NCI-H446 treated with DMSO at 0.1 percent for 48 hours (cell line): ENCODE data around the gene MACF1.

Experiments
- DNase-seq: peaks from one replicate; lab custom pipeline; 2025; lab: John Stamatoyannopoulos, UW

MACF1 gene

GRCh38 chr1:39268112-39268581 is 63.7 kb downstream of the MACF1 start:
- peak; percentile 9 for DNase-seq

GRCh38 chr1:39268906-39269305 is 64.4 kb downstream of the MACF1 start:
- DNase-seq, result no peak

- no peak for DNase-seq
These were observed 64.9 kb downstream of the MACF1 start for GRCh38 chr1:39269349-39269748.

GRCh38 chr1:39269791-39270342 is 65.4 kb downstream of the MACF1 start:
- no peak for DNase-seq

DNA sequence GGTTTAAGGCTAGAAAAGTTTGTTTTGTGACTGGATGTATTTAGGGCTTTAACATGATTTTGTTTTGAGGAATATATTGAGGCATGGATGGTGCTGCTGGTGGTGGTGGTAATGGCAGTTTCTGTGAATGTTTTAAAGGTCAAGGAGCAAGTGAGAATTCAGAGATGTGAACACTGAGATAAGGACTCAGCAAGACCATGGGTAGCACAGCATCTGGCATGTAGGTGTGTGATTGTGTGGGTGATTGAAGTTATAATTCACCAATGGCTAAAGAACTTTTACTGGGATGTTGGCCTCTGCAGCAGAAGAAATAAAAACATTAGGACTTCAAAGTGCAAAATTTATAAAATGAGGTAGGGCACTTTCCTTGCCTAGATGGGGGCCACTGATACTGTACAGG is 65.9 kb downstream of the MACF1 start:
- no peak for DNase-seq

DNA sequence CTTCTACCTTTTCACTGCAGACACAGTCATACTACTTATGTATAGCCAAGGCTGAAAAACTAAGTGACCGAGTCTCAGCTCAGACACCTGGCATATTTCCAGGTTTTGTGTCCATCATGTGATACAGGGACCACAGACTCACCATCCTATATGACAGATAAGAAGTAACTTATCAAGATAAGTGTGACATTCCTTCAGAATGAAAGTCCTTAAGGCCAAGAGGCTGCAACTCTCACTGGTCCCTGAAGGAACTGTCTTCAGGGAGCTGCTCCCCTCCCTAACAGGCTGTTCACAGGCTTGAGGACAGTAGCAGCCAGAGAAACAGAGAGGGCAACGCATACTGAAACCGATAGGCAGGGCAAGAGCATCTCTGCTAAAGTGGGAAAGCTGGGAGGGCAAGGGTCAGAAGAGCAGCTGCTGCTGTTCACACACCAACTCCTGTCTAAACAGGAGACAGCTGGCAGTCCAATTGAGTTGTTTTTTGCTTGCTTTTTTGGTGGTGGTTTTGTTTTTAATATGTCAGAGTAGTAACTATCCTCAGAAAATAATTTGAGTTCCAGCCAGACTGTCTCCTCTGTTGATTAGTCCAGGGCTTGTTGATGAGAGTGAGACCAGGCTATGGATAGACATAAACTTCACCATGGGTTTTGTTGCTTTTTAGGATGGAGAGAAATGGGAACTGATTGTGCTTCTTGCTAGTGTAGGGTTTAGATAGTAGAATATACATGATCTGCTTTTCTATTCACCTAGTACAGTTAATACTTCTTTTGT is 67.7 kb downstream of the MACF1 start:
- DNase-seq, result peak; percentile 33

- DNase-seq, result no peak
These were observed 68.4 kb downstream of the MACF1 start for GRCh38 chr1:39272798-39273469.

DNA sequence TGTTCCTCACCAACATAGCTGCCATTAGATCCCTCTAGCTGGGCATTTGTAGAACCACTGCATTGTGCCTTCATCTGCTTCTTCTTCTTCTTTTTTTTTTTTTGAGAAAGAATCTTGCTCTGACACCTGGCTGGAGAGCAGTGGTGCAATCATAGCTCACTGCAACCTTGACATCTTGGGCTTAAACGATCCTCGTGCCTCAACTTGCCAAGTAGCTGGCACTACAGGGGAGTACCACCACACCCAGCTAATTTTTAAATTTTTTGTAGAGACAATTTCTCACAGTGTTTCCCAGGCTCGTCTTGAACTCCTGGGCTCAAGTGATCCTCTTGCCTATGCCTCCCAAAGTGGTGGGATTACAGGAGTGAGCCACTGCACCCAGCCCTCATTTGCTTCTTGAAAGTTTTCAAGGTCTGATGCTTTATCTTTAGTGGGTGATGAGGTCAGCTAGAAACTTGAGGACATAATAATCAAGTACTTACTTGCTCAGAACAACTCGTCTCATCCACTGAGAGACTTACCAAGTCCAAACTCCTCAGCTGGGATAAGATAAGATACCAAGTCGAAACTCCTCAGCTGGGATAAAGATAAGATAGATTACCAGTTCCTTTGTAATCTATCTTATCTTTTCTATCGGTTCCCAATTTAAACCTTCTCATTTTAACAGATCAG is 71.5 kb downstream of the MACF1 start:
- no peak for DNase-seq

DNA sequence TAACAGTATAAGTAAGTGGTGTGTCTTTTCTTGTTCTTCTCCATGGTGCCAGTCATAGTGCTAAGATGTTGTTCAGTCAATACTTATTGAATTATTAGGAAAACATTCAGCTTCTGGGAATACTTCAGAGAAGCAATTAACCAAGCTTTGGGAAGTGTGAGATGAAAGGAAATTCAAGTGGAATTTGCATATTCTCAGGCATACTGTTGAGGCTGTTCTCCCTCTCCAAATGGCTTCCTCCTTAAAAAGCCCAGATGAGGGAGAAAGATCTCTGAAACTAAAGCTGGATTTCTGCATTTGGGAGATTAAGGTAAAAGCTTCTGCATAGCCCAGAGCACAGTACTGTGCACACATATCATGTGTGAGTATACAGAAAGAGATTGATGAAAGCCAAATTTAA is 73.4 kb downstream of the MACF1 start:
- no peak for DNase-seq

DNA sequence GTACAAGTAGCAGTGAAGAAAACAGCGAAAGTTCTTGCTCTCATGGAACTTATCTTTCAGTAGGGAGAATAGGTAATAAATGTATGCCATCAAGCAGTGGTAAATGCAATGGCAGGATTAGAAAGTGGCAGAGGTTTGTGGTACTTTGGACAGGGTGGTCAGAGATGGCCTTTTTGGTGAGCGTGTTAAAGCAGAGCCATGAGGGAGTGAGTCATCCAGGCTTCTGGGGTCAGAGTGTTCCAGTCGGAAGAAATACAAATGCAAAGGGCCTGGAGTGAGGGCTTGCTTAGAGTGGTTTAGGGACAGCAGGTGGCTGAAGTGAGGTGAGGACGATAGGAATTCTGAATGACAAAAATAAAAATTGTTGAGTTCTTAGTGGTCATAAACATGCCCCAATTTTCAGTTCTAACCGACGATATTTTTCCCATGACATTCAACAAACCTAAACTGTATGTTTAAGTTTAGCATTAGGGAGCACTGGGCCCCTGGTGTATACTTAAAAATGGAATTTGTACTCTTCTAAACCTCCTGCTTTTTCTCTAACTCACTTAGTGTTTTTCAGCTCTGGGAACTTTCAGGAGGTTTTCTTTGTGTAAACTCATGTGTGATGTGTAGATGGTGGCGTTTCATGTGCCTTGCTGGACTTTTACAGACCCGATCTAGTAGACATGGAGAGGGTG is 78.2 kb downstream of the MACF1 start:
- no peak for DNase-seq

- DNase-seq, result no peak
These were observed 79.4 kb downstream of the MACF1 start for GRCh38 chr1:39283858-39284257.

- DNase-seq, result no peak
These were observed 83.0 kb downstream of the MACF1 start for GRCh38 chr1:39287541-39287940.

DNA sequence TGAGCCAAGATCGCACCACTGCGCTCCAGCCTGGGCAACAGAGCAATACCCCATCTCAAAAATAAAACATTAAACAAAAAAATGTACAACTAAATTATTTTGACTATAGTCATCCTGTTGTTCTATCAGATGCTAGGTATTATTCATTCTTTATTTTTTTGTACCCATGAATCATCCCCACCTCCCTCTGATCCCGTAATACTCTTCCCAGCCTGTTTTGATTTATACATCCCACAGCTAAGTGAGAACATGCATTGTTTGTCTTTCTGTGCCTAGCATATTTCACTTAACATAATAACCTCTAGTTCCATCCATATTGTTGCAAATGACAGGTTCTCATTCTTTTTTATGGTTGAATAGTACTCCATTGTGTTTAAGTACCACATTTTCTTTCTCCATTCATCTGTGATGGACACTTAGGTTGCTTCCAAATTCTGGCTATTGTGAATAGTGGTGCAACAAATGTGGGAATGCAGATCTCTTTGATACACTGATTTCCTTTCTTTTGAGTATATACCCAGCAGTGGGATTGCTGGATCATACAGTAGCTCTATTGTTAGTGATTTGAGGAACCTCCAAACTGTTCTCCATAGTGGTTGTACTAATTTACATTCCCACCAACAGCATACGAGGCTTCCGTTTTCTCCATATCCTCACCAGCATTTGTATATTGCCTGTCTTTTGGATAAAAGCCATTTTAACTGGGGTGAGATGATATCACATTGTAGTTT is 84.4 kb downstream of the MACF1 start:
- DNase-seq, result no peak

- DNase-seq, result no peak
These were observed 87.9 kb downstream of the MACF1 start for GRCh38 chr1:39292401-39292800.

GRCh38 chr1:39293375-39294070 is 89.0 kb downstream of the MACF1 start:
- DNase-seq, result no peak

DNA sequence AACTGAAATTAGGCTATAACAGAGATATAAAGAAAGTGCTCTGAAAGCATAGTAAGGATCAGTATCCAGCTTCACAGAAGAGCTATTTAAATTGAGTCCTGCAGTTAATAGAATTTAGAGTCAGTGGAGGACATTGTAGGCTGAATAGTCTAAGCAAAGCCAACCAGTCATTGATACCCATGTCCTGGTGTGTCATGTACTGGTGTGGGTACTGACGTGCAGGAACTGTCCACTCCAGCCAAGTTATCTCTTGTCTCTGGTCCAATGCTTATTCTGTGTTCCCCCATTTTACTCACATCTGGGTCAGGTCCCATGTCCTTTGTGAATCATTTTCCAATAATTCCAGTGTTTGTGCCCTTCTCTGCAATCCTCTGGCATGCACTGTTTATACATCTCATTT is 90.0 kb downstream of the MACF1 start:
- DNase-seq, result no peak

- no peak for DNase-seq
These were observed 91.4 kb downstream of the MACF1 start for GRCh38 chr1:39295901-39296300.

DNA sequence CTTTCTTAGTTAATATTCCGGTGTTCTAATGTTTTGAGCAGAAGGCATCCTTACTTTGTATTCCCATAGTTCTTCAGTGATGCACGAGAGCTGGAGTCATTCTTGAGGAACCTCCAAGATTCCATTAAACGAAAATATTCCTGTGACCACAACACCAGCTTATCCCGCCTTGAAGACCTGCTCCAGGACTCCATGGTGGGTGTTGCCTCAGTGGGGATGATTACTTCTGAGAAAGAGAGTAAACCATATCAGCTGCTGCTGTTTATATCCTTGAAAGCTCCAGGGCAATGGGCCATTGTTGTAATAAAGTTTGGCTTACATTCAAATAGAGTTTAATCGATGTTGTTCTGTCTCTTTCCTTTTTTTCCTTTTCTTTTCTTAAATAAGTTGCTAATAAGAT is 93.1 kb downstream of the MACF1 start:
- no peak for DNase-seq

DNA sequence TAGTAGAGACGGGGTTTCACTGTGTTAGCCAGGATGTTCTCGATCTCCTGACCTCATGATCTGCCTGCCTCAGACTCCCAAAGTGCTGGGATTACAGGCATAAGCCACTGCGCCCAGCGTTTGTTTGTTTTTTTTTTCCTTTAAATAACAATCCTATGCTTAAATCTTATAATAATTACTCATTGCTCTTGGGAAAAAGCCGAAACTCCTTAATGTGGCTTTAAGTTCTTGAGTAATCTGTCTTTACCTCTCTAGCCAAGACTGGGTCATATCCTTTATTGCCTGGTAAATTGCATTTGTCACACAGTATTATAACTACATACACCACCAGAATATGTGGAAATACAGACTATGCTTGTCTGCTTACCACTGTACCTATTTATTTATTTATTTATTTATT is 97.1 kb downstream of the MACF1 start:
- DNase-seq, result no peak

- DNase-seq, result no peak
These were observed 101.1 kb downstream of the MACF1 start for GRCh38 chr1:39305555-39305954.

DNA sequence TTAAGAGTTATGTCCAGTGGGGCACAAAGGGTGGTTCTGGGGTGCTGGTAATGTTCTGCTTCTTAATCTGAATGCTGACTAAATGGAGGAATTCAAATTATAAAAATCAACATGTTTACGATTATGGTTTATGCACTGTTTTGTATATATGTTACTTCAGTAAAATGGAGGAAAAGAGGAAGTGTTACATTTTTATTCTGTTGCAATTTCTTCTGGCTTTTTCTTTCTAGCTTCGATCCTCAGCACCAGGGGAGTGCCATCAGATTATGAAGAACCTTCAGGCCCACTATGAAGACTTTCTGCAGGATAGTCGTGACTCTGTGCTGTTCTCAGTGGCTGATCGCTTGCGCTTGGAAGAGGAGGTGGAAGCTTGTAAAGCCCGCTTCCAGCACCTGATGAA is 105.5 kb downstream of the MACF1 start:
- DNase-seq, result no peak
